ENCODE measurements around the gene ZSWIM6. TPM values are rescaled to one million over a fixed set of nuclear protein-coding genes. Genes with fewer than 3 reads are reported as not detected.
"Not testable (repeated sequence)": the region's sequence is repeated elsewhere in the genome, so short reads cannot be mapped to it uniquely, and the experiment has no call there.

Gene ZSWIM6
- total RNA-seq, 1 experiment from 2014 or later: 10.8 TPM

DNA sequence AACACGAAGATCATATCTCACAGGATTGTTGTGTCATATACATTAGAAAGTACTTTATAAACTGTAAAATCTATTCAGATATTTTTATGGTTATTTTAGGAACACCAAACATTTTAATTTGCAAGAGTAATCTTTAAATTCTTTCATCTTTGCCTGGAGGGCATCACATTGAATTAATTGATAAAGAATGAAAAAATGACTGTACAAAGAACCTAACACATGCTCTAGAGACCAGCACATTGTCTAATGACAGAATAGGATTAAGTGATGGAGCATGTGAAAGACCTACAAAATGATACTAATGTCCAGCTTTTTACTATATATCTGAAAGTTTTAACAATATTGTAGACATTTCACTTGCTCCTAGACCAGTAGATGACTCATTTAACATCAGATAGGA, 88.0 kb downstream of the ZSWIM6 start:
- CTCF ChIA-PET: no interaction called here
- no peak for TF ChIP-seq SIN3A (IDR thresholded peaks at IDR 0.05; ENCODE audit: borderline replicate concordance, insufficient read depth, low read depth, low read length)
- TF ChIP-seq CTCF (IDR thresholded peaks at IDR 0.05): no peak
- no peak for TF ChIP-seq POLR2AphosphoS5 (IDR thresholded peaks at IDR 0.05; ENCODE audit: low read depth, low read length)
- TF ChIP-seq REST (IDR thresholded peaks at IDR 0.05; ENCODE audit: insufficient read depth in 1 of 2, low read depth in 2 of 2, low read length in 1 of 2): no peak
- no peak for TF ChIP-seq TCF7L2 (IDR thresholded peaks at IDR 0.05; ENCODE audit: low read depth, low read length)
- H3K4me1 ChIP-seq (ENCODE audit: control insufficient read depth, insufficient read depth, low read length): peaks cover 16% of the 10 kb centered on the region
- intact Hi-C loops (cut with micrococcal nuclease; ENCODE audit: unreplicated experiment): no loop called here
- H3K4me3 ChIP-seq (ENCODE audit: low read depth in 2 of 2, low read length in 2 of 2): no peak overlapping the region
- ATAC-seq (no peak), DNase-seq (ENCODE audit: low read depth, low spot score) (no peak)
- no peaks in the 10 kb centered on the region for H3K36me3 ChIP-seq (ENCODE audit: control insufficient read depth, insufficient read depth, low read length)
- in situ Hi-C loops (cut with HindIII; ENCODE audit: low pct_unique_long_range_greater_than_20kb, low sequenced_read_pairs): no loop called here
- POLR2A ChIA-PET: no interaction called here
- no peaks in the 10 kb centered on the region for H3K9me3 ChIP-seq (ENCODE audit: control insufficient read depth, insufficient read depth, low read depth, low read length)
- BruUV-seq (replicated peaks): no TSS peak
- H3K27ac ChIP-seq (ENCODE audit: low read length): no peak overlapping the region
- H3K27me3 ChIP-seq (ENCODE audit: control insufficient read depth, insufficient read depth, low read length): no peaks in the 10 kb centered on the region

DNA sequence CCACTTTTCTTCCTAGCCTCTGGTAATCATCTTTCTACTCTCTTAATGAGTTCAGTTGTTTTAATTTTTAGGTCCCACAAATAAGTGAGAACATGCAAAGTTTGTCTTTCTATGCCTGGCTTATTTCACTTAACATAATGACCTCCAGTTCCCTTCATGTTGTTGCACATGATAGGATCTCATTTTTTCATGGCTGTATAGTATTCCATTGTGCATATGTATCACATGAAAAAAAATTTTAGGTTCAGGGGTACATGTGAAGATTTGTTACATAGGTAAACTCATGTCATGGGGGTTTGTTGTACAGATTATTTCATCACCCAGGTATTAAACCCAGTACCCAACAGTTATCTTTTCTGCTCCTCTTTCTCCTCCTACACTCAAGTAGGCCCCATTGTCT, 89.2 kb downstream of the ZSWIM6 start:
- peaks cover 11% of the 10 kb centered on the region for H3K4me1 ChIP-seq (ENCODE audit: control insufficient read depth, insufficient read depth, low read length)

DNA sequence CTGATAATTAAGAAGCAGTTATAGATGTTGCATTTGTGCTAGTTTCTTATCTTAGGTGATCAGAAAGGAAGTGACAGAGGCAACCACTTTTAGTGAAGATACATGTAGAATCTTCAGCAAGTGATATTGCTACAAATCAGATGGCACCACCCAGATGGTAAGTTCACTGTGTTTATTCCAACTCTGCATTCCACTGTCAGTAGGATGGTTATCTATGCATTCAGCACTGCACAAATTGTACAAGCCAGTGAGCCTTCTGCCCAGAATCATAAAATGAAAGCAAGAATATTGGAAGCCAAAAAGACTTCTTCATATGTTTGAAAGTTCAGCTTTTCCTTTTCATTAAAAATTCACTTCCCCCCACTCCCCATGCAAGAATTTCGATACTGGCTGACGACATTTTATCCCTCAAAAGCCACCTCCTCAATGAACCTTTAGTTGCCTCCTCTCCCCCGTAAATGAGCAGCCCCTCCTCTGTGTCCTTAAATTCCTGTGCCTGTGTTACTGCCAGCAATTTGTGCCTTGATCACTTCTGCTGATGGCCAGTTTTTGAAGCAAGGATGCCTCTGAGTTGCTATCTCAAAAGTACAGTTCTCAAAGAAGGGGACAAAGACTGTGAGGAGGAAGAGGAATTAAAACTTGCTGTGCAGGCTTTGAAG, 91.6 kb downstream of the ZSWIM6 start:
- Histone ChIP-seq H3K4me1 (ENCODE audit: control insufficient read depth, insufficient read depth, low read length) (peaks cover 8% of the 10 kb centered on the region; the same call in 1 of the 2 replicates), H3K36me3 (ENCODE audit: control insufficient read depth, insufficient read depth, low read length) (no peaks in the 10 kb centered on the region), H3K4me3 (ENCODE audit: low read depth in 2 of 2, low read length in 2 of 2) (no peak overlapping the region), H3K9me3 (ENCODE audit: control insufficient read depth, insufficient read depth, low read depth, low read length) (no peaks in the 10 kb centered on the region), H3K27me3 (ENCODE audit: control insufficient read depth, insufficient read depth, low read length) (no peaks in the 10 kb centered on the region), H3K27ac (ENCODE audit: low read length) (no peak overlapping the region)
- intact Hi-C loops (cut with micrococcal nuclease; ENCODE audit: unreplicated experiment) (no loop called here), in situ Hi-C loops (cut with HindIII; ENCODE audit: low pct_unique_long_range_greater_than_20kb, low sequenced_read_pairs) (no loop called here)
- TF ChIP-seq CTCF (IDR thresholded peaks at IDR 0.05) (no peak), POLR2AphosphoS5 (IDR thresholded peaks at IDR 0.05; ENCODE audit: low read depth, low read length) (no peak), TCF7L2 (IDR thresholded peaks at IDR 0.05; ENCODE audit: low read depth, low read length) (no peak), SIN3A (IDR thresholded peaks at IDR 0.05; ENCODE audit: borderline replicate concordance, insufficient read depth, low read depth, low read length) (no peak)
- POLR2A ChIA-PET: no interaction called here
- CTCF ChIA-PET: no interaction called here
- BruUV-seq (replicated peaks): no TSS peak
- ATAC-seq (no peak), DNase-seq (ENCODE audit: low read depth, low spot score) (no peak)

More for the DNA sequence above, 89.2 kb downstream of the ZSWIM6 start:
- H3K4me3 ChIP-seq (ENCODE audit: low read depth in 2 of 2, low read length in 2 of 2); CTCF ChIA-PET; H3K36me3 ChIP-seq (ENCODE audit: control insufficient read depth, insufficient read depth, low read length); BruUV-seq (replicated peaks); POLR2A ChIA-PET; H3K9me3 ChIP-seq (ENCODE audit: control insufficient read depth, insufficient read depth, low read depth, low read length); H3K27ac ChIP-seq (ENCODE audit: low read length); DNase-seq (ENCODE audit: low read depth, low spot score); intact Hi-C loops (cut with micrococcal nuclease; ENCODE audit: unreplicated experiment); H3K27me3 ChIP-seq (ENCODE audit: control insufficient read depth, insufficient read depth, low read length); ATAC-seq; in situ Hi-C loops (cut with HindIII; ENCODE audit: low pct_unique_long_range_greater_than_20kb, low sequenced_read_pairs): not testable (repeated sequence)
